ENCODE data around the gene SMARCB1. TPM values are rescaled to one million over a fixed set of nuclear protein-coding genes. Genes with fewer than 3 reads are reported as not detected.

SMARCB1 gene
- total and polyA plus RNA-seq, 8 donors, result 52.4 to 166 (median 138) TPM

GRCh38 chr22:23764899-23765881 is 21.6 kb upstream of the SMARCB1 start:
- Histone ChIP-seq H3K4me3 (no peak overlapping the region), H3K27me3 (no peaks in the 10 kb centered on the region), H3K36me3 (no peaks in the 10 kb centered on the region), H3K27ac (no peak overlapping the region), H3K9me3 (no peaks in the 10 kb centered on the region), H3K4me1 (peaks cover 5 to 52% of the 10 kb centered on the region in 2 donors)
- no peak for ATAC-seq
- TF ChIP-seq CTCF (IDR thresholded peaks at IDR 0.05), result no peak
- DNase-seq, result no peak
- intact Hi-C loops (cut with DNase I), result no loop called here

- H3K36me3 ChIP-seq, result no peaks in the 10 kb centered on the region
- H3K4me3 ChIP-seq, result peak overlapping the region; percentile 60 to 69
- no peaks in the 10 kb centered on the region for H3K9me3 ChIP-seq
- ATAC-seq (peak; percentile 0), DNase-seq (peak in 1 of 4 donors; percentile 82)
- intact Hi-C loops (cut with DNase I), result no loop called here
- peaks cover 0 to 3% of the 10 kb centered on the region in 2 donors for H3K27me3 ChIP-seq
- peak overlapping the region; percentile 66 to 69 for H3K27ac ChIP-seq
- H3K4me1 ChIP-seq, result peaks cover 7 to 69% of the 10 kb centered on the region in 2 donors
- no peak for TF ChIP-seq CTCF (IDR thresholded peaks at IDR 0.05)
Measured at GRCh38 chr22:23767303-23767672, 19.5 kb upstream of the SMARCB1 start.

- Histone ChIP-seq H3K4me1 (peaks cover 5 to 68% of the 10 kb centered on the region in 2 donors), H3K4me3 (peak within 1 kb of the TSS; percentile 60 to 69), H3K36me3 (no peaks in the 10 kb centered on the region), H3K27ac (peak within 1 kb of the TSS; percentile 66 to 69), H3K27me3 (peaks cover 0 to 9% of the 10 kb centered on the region in 2 donors), H3K9me3 (no peaks in the 10 kb centered on the region)
- ATAC-seq (peak; percentile 88), DNase-seq (peak; percentile 84 to 96 (median 86))
- intact Hi-C loops (cut with DNase I), result no loop called here
- TF ChIP-seq CTCF (IDR thresholded peaks at IDR 0.05), result peak; percentile 68 to 84
Measured at GRCh38 chr22:23767673-23768548, 18.9 kb upstream of the SMARCB1 start, which contains the start of gene CHCHD10. TSS of gene CHCHD10 (minus strand) at chr22:23767972. CDS start at chr22:23767874, 98 bp downstream.

- intact Hi-C loops (cut with DNase I), result no loop called here
- H3K27me3 ChIP-seq, result peaks cover 0 to 20% of the 10 kb centered on the region in 2 donors
- ATAC-seq, result no peak
- H3K9me3 ChIP-seq, result no peaks in the 10 kb centered on the region
- H3K27ac ChIP-seq, result no peak overlapping the region
- no peak for DNase-seq
- no peak for TF ChIP-seq CTCF (IDR thresholded peaks at IDR 0.05)
- no peak overlapping the region for H3K4me3 ChIP-seq
- H3K4me1 ChIP-seq, result peaks cover 4 to 60% of the 10 kb centered on the region in 2 donors
- H3K36me3 ChIP-seq, result no peaks in the 10 kb centered on the region
Measured at GRCh38 chr22:23769321-23769965, 17.3 kb upstream of the SMARCB1 start.
